Measurements from ENCODE around the gene ORAI1. TPM values are rescaled to one million over a fixed set of nuclear protein-coding genes. Genes with fewer than 3 reads are reported as not detected.

Gene ORAI1
- polyA plus RNA-seq, 1 donor = 10.3 TPM

DNA sequence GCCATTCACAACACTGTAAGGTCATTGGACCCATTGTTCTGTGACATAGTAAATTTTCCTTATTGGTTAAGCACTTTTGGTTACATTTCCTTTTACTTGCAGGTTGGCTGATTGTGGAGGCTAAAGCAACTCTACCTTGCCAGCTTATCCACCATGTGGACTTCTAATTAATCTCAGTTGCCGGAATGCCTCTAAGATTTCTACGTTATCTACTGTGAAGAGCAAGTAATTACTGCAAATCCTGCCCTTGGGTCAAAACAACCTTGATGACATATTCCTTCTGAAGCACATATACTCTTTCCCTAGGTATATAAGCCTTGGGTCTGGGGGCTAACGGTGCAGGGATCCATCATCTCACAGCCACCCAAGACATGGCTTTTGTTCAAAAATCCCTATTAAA lies 62.6 kb downstream of the ORAI1 start:
- DNase-seq = no peak

DNA sequence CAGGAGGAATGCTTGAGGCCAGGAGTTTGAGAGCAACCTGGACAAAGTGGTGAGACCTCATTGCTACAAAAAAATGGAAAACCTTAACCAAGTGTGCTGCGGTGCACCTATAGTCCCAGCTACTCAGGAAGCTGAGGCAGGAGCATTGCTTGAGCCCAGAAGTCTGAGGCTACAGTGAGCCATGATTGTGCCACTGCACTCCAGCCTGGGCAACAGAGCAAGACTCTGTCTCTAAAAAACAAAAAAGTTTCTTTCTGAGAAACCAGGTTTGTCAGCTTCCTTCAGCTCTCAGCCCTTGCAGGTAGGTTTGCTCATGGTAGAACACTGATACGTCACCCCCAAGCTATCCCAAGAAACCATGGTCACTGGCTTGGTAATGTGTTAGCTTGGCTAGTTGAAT lies 63.1 kb downstream of the ORAI1 start:
- DNase-seq = no peak

Other genes starting within 250 kb of the ORAI1 start
- 52.5 TPM for gene RNF34, start 226.4 kb upstream of the ORAI1 start, polyA plus RNA-seq (ENCODE audit: insufficient read length)
- 86.4 TPM for gene KDM2B, start 45.5 kb upstream of the ORAI1 start, polyA plus RNA-seq (ENCODE audit: insufficient read length)
- gene MORN3, start 43.1 kb downstream of the ORAI1 start, polyA plus RNA-seq (ENCODE audit: insufficient read length) = 2.0 TPM
- gene TMEM120B, start 86.2 kb downstream of the ORAI1 start, polyA plus RNA-seq (ENCODE audit: insufficient read length) = 11.9 TPM
- 15.9 TPM for gene RHOF, start 167.2 kb downstream of the ORAI1 start, polyA plus RNA-seq (ENCODE audit: insufficient read length)
- gene SETD1B, start 177.5 kb downstream of the ORAI1 start, polyA plus RNA-seq (ENCODE audit: insufficient read length) = 15.4 TPM
- 2.6 TPM for gene HPD, start 232.3 kb downstream of the ORAI1 start, polyA plus RNA-seq (ENCODE audit: insufficient read length)